ENCODE measurements around the gene SBF1. TPM values are rescaled to one million over a fixed set of nuclear protein-coding genes. Genes with fewer than 3 reads are reported as not detected.

The SBF1 gene
- total RNA-seq, 3 donors from 2014 or later (not counting 1 experiment from before 2014, with no cell fraction given): 235 to 284 (median 242) TPM

GRCh38 chr22:50423956-50424355 is 50.9 kb downstream of the SBF1 start:
- Mint-ChIP-seq H3K27ac (no peak overlapping the region), H3K4me1 (peaks cover 0 to 3% of the 10 kb centered on the region in 2 donors), H3K27me3 (ENCODE audit: low read depth in 2 of 2) (no peaks in the 10 kb centered on the region), H3K36me3 (peaks cover 13% of the 10 kb centered on the region), H3K9me3 (no peaks in the 10 kb centered on the region), H3K4me3 (no peak overlapping the region)
- Histone ChIP-seq H3K36me3 (ENCODE audit: control insufficient read depth, insufficient read depth, low read length) (peaks cover 65% of the 10 kb centered on the region), H3K27me3 (ENCODE audit: control insufficient read depth, insufficient read depth, low read length) (no peaks in the 10 kb centered on the region), H3K27ac (ENCODE audit: low read length) (no peak overlapping the region), H3K9me3 (ENCODE audit: control insufficient read depth, insufficient read depth, low read length) (no peaks in the 10 kb centered on the region), H3K4me3 (ENCODE audit: low read length) (no peak overlapping the region), H3K4me1 (ENCODE audit: control insufficient read depth, insufficient read depth, low read length) (no peaks in the 10 kb centered on the region)
- WGBS (ENCODE audit: insufficient coverage): 96% methylated on average over 14 of the region's 14 CpGs
- ATAC-seq (no peak), DNase-seq (no peak)
- intact Hi-C loops (cut with micrococcal nuclease): no loop called here
- TF ChIP-seq, protein P1, sequence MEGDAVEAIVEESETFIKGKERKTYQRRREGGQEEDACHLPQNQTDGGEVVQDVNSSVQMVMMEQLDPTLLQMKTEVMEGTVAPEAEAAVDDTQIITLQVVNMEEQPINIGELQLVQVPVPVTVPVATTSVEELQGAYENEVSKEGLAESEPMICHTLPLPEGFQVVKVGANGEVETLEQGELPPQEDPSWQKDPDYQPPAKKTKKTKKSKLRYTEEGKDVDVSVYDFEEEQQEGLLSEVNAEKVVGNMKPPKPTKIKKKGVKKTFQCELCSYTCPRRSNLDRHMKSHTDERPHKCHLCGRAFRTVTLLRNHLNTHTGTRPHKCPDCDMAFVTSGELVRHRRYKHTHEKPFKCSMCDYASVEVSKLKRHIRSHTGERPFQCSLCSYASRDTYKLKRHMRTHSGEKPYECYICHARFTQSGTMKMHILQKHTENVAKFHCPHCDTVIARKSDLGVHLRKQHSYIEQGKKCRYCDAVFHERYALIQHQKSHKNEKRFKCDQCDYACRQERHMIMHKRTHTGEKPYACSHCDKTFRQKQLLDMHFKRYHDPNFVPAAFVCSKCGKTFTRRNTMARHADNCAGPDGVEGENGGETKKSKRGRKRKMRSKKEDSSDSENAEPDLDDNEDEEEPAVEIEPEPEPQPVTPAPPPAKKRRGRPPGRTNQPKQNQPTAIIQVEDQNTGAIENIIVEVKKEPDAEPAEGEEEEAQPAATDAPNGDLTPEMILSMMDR (IDR thresholded peaks at IDR 0.05): no peak

- H3K9me3 ChIP-seq (ENCODE audit: control insufficient read depth, insufficient read depth, low read length): no peaks in the 10 kb centered on the region
- H3K27me3 ChIP-seq (ENCODE audit: control insufficient read depth, insufficient read depth, low read length): no peaks in the 10 kb centered on the region
- intact Hi-C loops (cut with micrococcal nuclease): no loop called here
- no peak overlapping the region for H3K4me3 Mint-ChIP-seq
- TF ChIP-seq, protein P1 (IDR thresholded peaks at IDR 0.05): no peak
- no peaks in the 10 kb centered on the region for H3K4me1 ChIP-seq (ENCODE audit: control insufficient read depth, insufficient read depth, low read length)
- 94% methylated on average over 21 of the region's 21 CpGs for WGBS (ENCODE audit: insufficient coverage)
- DNase-seq: no peak
- H3K27me3 Mint-ChIP-seq (ENCODE audit: low read depth in 2 of 2): no peaks in the 10 kb centered on the region
- H3K36me3 ChIP-seq (ENCODE audit: control insufficient read depth, insufficient read depth, low read length): peaks cover 69% of the 10 kb centered on the region
- H3K36me3 Mint-ChIP-seq: peaks cover 10% of the 10 kb centered on the region
- no peaks in the 10 kb centered on the region for H3K9me3 Mint-ChIP-seq
- H3K27ac ChIP-seq (ENCODE audit: low read length): no peak overlapping the region
- peaks cover 0 to 3% of the 10 kb centered on the region in 2 donors for H3K4me1 Mint-ChIP-seq
- ATAC-seq: no peak
- no peak overlapping the region for H3K4me3 ChIP-seq (ENCODE audit: low read length)
- H3K27ac Mint-ChIP-seq: no peak overlapping the region
These were observed 51.6 kb downstream of the SBF1 start for GRCh38 chr22:50422961-50423815.

DNA sequence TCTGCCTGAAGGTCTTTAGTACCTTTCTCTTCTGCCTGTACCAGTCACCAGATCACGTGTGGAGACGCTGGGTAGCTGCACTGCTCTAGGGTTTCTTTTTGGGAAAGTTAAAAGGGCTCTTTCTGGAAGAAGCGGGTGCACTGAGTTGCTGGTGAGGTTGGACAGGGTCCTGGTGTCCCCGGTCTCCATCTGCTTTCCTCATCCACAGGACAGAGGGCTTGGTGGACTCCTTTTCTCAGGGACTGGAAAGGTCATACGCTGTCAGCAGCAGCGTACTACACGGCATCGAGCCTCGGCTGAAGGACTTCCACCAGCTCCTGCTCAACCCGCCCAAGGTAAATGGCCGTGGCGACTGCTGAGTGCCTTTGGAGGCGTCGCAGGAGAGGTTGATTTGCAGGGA is 52.8 kb downstream of the SBF1 start:
- H3K36me3 Mint-ChIP-seq: peaks cover 13% of the 10 kb centered on the region
- intact Hi-C loops (cut with micrococcal nuclease): no loop called here
- 98% methylated on average over 14 of the region's 14 CpGs for WGBS (ENCODE audit: insufficient coverage)
- H3K27ac Mint-ChIP-seq: no peak overlapping the region
- TF ChIP-seq, protein P1 (IDR thresholded peaks at IDR 0.05): no peak
- Histone ChIP-seq H3K4me3 (ENCODE audit: low read length) (no peak overlapping the region), H3K4me1 (ENCODE audit: control insufficient read depth, insufficient read depth, low read length) (no peaks in the 10 kb centered on the region), H3K27me3 (ENCODE audit: control insufficient read depth, insufficient read depth, low read length) (no peaks in the 10 kb centered on the region), H3K27ac (ENCODE audit: low read length) (no peak overlapping the region), H3K9me3 (ENCODE audit: control insufficient read depth, insufficient read depth, low read length) (no peaks in the 10 kb centered on the region), H3K36me3 (ENCODE audit: control insufficient read depth, insufficient read depth, low read length) (peaks cover 75% of the 10 kb centered on the region)
- H3K4me1 Mint-ChIP-seq: peaks cover 0 to 3% of the 10 kb centered on the region in 2 donors
- ATAC-seq (no peak), DNase-seq (no peak)
- no peak overlapping the region for H3K4me3 Mint-ChIP-seq
- no peaks in the 10 kb centered on the region for H3K27me3 Mint-ChIP-seq (ENCODE audit: low read depth in 2 of 2)
- no peaks in the 10 kb centered on the region for H3K9me3 Mint-ChIP-seq
